Measurements from ENCODE around the gene NFYB.

The NFYB gene

DNA sequence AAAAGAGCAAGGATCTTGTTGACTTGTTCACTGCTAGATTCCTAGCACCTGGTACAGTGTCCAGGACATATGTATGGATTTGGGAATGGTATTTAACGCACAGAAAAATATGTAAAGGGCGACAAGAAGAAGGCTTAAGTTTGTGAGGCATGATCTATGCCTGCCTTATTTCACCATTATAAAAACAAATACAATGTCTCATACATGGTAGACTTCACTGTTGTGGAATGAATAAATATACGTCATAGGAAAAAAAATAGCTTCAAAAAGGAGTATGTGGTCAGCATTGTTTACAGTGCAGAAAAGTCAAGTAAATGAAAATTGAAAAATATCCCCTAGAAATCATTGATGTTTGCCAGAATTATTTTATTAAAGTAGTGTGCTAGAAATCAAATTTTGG lies 43.7 kb downstream of the NFYB start:
- H3K36me3 ChIP-seq: peaks cover 62% of the 10 kb centered on the region
- no peak overlapping the region for H3K27ac ChIP-seq
- peaks cover 10% of the 10 kb centered on the region in 2 experiments for H3K4me1 ChIP-seq (ENCODE audit: control insufficient read depth in 1 of 2, insufficient read depth in 1 of 2, low read depth in 1 of 2, low read length in 1 of 2)
- H3K4me3 ChIP-seq (ENCODE audit: low read depth in 1 of 2, low read length in 1 of 2): no peak overlapping the region
- H3K9me3 ChIP-seq: no peaks in the 10 kb centered on the region
- TF ChIP-seq, protein P1, sequence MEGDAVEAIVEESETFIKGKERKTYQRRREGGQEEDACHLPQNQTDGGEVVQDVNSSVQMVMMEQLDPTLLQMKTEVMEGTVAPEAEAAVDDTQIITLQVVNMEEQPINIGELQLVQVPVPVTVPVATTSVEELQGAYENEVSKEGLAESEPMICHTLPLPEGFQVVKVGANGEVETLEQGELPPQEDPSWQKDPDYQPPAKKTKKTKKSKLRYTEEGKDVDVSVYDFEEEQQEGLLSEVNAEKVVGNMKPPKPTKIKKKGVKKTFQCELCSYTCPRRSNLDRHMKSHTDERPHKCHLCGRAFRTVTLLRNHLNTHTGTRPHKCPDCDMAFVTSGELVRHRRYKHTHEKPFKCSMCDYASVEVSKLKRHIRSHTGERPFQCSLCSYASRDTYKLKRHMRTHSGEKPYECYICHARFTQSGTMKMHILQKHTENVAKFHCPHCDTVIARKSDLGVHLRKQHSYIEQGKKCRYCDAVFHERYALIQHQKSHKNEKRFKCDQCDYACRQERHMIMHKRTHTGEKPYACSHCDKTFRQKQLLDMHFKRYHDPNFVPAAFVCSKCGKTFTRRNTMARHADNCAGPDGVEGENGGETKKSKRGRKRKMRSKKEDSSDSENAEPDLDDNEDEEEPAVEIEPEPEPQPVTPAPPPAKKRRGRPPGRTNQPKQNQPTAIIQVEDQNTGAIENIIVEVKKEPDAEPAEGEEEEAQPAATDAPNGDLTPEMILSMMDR (IDR thresholded peaks at IDR 0.05): no peak
- no peaks in the 10 kb centered on the region for H3K27me3 ChIP-seq

DNA sequence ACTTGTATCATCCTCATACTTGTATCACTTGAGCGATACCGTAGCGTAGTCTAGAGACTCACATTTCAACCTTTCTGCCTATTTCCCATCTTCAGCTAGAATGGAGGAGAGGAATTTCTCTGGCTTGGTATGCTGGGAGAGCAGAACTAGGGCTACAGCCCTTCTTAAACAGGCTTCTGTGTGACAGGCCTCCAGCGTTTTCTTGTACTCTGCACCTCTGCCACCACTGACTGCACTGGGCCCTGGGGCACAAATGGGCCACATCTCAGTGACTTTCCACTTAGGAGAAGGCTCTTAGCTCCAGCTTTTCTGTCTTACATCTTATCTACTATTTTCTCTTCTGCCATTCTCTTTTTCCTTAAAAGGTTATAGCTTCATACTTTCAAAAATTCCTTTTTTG lies 46.9 kb downstream of the NFYB start:
- TF ChIP-seq, protein P1 (IDR thresholded peaks at IDR 0.05): no peak
- Histone ChIP-seq H3K9me3 (no peaks in the 10 kb centered on the region), H3K4me3 (ENCODE audit: low read depth in 1 of 2, low read length in 1 of 2) (no peak overlapping the region), H3K27ac (no peak overlapping the region), H3K27me3 (no peaks in the 10 kb centered on the region), H3K36me3 (peaks cover 60% of the 10 kb centered on the region), H3K4me1 (ENCODE audit: control insufficient read depth in 1 of 2, insufficient read depth in 1 of 2, low read depth in 1 of 2, low read length in 1 of 2) (peaks cover 10 to 12% of the 10 kb centered on the region in 2 experiments)

GRCh38 chr12:104090685-104091084 lies 47.3 kb downstream of the NFYB start:
- H3K4me3 ChIP-seq (ENCODE audit: low read depth in 1 of 2, low read length in 1 of 2): no peak overlapping the region
- peaks cover 10 to 12% of the 10 kb centered on the region in 2 experiments for H3K4me1 ChIP-seq (ENCODE audit: control insufficient read depth in 1 of 2, insufficient read depth in 1 of 2, low read depth in 1 of 2, low read length in 1 of 2)
- peaks cover 58% of the 10 kb centered on the region for H3K36me3 ChIP-seq
- TF ChIP-seq, protein P1 (IDR thresholded peaks at IDR 0.05): no peak
- no peaks in the 10 kb centered on the region for H3K27me3 ChIP-seq
- H3K27ac ChIP-seq: no peak overlapping the region
- H3K9me3 ChIP-seq: no peaks in the 10 kb centered on the region

GRCh38 chr12:104083769-104084475 lies 54.1 kb downstream of the NFYB start:
- Histone ChIP-seq H3K27ac (no peak overlapping the region), H3K4me1 (ENCODE audit: control insufficient read depth in 1 of 2, insufficient read depth in 1 of 2, low read depth in 1 of 2, low read length in 1 of 2) (no peaks in the 10 kb centered on the region), H3K27me3 (no peaks in the 10 kb centered on the region), H3K36me3 (peaks cover 70% of the 10 kb centered on the region), H3K9me3 (no peaks in the 10 kb centered on the region), H3K4me3 (ENCODE audit: low read depth in 1 of 2, low read length in 1 of 2) (no peak overlapping the region)
- TF ChIP-seq, protein P1 (IDR thresholded peaks at IDR 0.05): no peak

GRCh38 chr12:104080764-104081163 lies 57.2 kb downstream of the NFYB start:
- no peak overlapping the region for H3K27ac ChIP-seq

More at GRCh38 chr12:104080764-104081163, 57.2 kb downstream of the NFYB start:
- peaks cover 48% of the 10 kb centered on the region for H3K36me3 ChIP-seq
- H3K27me3 ChIP-seq: no peaks in the 10 kb centered on the region
- no peaks in the 10 kb centered on the region for H3K9me3 ChIP-seq
- TF ChIP-seq, protein P1 (IDR thresholded peaks at IDR 0.05): no peak
- H3K4me1 ChIP-seq (ENCODE audit: control insufficient read depth in 1 of 2, insufficient read depth in 1 of 2, low read depth in 1 of 2, low read length in 1 of 2): no peaks in the 10 kb centered on the region
- H3K4me3 ChIP-seq (ENCODE audit: low read depth in 1 of 2, low read length in 1 of 2): no peak overlapping the region

Data from neutrophil (primary cell).